IPS-20b (cell line): ENCODE data around the gene ZNF559.
"Not testable (repeated sequence)": the region's sequence is repeated elsewhere in the genome, so short reads cannot be mapped to it uniquely, and the experiment has no call there.

Experiments
- H3K27ac ChIP-seq: one replicate; pipeline ENCODE4 v1.5.1; 2013; ENCODE audit warnings: low read length
- H3K27me3 ChIP-seq: 2 replicates; pipeline ENCODE4 v1.6.1; 2013; ENCODE audit warnings: mild to moderate bottlenecking, low read length, inconsistent platforms; ENCODE audit not compliant: insufficient read depth
- H3K36me3 ChIP-seq: 2 replicates; pipeline ENCODE4 v1.6.1; 2013; ENCODE audit warnings: low read depth, mild to moderate bottlenecking, inconsistent platforms, low read length, moderate library complexity; ENCODE audit not compliant: insufficient read depth
- H3K4me1 ChIP-seq: 2 replicates; pipeline ENCODE4 v1.6.1; 2013; ENCODE audit warnings: mild to moderate bottlenecking, control low read depth, inconsistent platforms, low read length, moderate library complexity; ENCODE audit not compliant: insufficient read depth
- H3K4me3 ChIP-seq: 2 replicates; pipeline ENCODE4 v1.5.1; 2013; ENCODE audit warnings: mild to moderate bottlenecking, low read length, inconsistent platforms
- H3K9ac ChIP-seq: 2 replicates; pipeline ENCODE4 v1.6.1; 2013; ENCODE audit warnings: low read depth, mild to moderate bottlenecking, inconsistent platforms, low read length, moderate library complexity
- H3K9me3 ChIP-seq: 2 replicates; pipeline ENCODE4 v1.6.1; 2013; ENCODE audit warnings: mild to moderate bottlenecking, low read depth, low read length, inconsistent platforms; ENCODE audit not compliant: insufficient read depth

ZNF559 gene

DNA sequence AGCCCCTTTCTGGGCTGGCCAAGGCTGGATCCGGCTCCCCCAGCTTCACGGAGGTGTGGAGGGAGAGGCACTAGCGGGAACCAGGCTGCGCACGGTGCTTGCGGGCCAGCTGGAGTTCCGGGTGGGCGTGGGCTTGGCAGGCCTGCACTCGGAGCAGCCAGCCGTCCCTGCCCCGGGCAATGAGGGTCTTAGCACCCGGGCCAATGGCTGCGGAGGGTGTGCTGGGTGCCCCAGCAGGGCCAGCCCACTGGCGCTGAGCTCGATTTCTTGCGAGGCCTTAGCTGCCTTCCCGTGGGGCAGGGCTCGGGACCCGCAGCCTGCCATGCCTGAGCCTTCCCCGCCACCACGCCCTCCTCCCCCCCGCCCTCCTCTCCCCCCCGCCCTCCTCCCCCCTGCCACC is 2.6 kb upstream of the ZNF559 start:
- peaks cover 45% of the 10 kb centered on the region; the same call in 1 of the 2 replicates for H3K9me3 ChIP-seq
- no peaks in the 10 kb centered on the region for H3K27me3 ChIP-seq
- no peaks in the 10 kb centered on the region for H3K4me1 ChIP-seq
- no peak overlapping the region for H3K9ac ChIP-seq
- no peak overlapping the region for H3K27ac ChIP-seq
- H3K4me3 ChIP-seq: no peak overlapping the region
- H3K36me3 ChIP-seq: peaks cover 5% of the 10 kb centered on the region; the same call in 1 of the 2 replicates

DNA sequence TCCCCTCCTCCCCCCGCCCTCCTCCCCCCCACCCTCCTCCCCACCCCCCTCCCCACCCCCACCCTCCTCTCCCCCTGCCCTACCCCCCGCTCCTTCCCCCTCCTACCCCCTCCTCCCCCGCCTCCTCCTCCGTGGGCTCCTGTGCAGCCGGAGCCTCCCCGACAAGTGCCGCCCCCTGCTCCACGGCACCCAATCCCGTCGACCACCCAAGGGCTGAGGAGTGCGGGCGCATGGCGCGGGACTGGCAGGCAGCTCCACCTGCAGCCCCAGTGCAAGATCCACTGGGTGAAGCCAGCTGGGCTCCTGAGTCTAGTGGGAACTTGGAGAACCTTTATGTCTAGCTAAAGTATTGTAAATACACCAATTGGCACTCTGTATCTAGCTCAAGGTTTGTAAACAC is 2.2 kb upstream of the ZNF559 start:
- not testable (repeated sequence) for H3K36me3 ChIP-seq, H3K27me3 ChIP-seq, H3K4me1 ChIP-seq, H3K4me3 ChIP-seq, H3K27ac ChIP-seq, H3K9ac ChIP-seq
- peaks cover 43% of the 10 kb centered on the region; the same call in 1 of the 2 replicates for H3K9me3 ChIP-seq

DNA sequence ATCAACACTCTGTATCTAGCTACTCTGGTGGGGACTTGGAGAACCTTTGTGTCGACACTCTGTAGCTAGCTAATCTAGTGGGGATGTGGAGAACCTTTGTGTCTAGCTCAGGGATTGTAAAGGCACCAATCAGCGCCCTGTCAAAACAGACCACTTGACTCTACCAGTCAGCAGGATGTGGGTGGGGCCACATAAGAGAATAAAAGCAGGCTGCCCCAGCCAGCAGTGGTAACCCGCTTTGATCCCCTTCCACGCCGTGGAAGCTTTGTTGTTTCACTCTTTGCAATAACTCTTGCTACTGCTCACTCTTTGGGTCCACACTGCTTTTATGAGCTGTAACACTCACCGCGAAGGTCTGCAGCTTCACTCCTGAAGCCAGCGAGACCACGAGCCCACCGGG is 1.8 kb upstream of the ZNF559 start:
- not testable (repeated sequence) for H3K4me1 ChIP-seq, H3K36me3 ChIP-seq, H3K27me3 ChIP-seq, H3K4me3 ChIP-seq, H3K9ac ChIP-seq, H3K27ac ChIP-seq
- peaks cover 43% of the 10 kb centered on the region; the same call in 1 of the 2 replicates for H3K9me3 ChIP-seq

DNA sequence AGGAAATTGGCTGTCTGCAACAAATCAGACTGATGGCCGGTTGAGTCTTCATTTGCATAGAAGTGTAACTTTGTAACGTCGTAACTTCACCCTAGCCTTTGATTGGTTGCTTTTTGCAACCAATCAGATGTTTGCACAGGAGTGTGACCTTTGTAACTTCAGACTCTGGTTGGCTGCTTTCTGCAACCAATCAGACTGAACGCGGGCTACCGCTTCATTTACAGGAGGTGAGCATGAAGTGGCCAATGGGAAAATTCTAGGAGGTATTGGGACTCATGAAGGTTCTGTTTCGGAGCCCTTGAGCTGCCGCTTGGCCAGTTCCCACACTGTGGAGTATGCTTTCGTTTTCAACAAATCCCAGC is 441 bp upstream of the ZNF559 start:
- peaks cover 19% of the 10 kb centered on the region; the same call in 1 of the 2 replicates for H3K36me3 ChIP-seq
- no peaks in the 10 kb centered on the region for H3K27me3 ChIP-seq
- peak overlapping the region; percentile 77; the same call in 1 of the 2 replicates for H3K9ac ChIP-seq
- H3K4me1 ChIP-seq: no peaks in the 10 kb centered on the region
- H3K9me3 ChIP-seq: peaks cover 46% of the 10 kb centered on the region
- no peak overlapping the region for H3K27ac ChIP-seq
- peak overlapping the region; percentile 88 for H3K4me3 ChIP-seq

DNA sequence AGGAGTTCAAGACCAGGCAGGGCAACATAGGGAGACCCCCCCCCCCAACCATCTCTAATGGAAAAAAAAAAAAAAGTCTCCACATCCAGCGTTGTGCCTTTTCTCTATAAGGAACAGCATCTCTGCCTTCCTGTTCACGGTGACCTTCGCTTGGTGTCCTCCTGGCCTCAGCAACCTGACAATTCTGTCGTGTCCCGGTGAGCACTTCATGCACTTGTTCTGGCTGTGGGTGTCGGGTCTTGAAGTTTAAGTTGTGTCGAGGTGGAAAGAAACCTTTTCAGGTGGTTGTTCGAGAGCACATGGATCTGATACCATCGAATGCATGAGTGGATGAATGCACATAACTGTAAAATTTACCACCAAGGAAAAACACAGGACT is 594 bp downstream of the ZNF559 start:
- Histone ChIP-seq H3K27me3 (no peaks in the 10 kb centered on the region), H3K4me1 (no peaks in the 10 kb centered on the region), H3K36me3 (peaks cover 22% of the 10 kb centered on the region; the same call in 1 of the 2 replicates), H3K9me3 (peaks cover 53% of the 10 kb centered on the region), H3K9ac (peak overlapping the region; percentile 77), H3K4me3 (peak overlapping the region; percentile 88), H3K27ac (no peak overlapping the region)

DNA sequence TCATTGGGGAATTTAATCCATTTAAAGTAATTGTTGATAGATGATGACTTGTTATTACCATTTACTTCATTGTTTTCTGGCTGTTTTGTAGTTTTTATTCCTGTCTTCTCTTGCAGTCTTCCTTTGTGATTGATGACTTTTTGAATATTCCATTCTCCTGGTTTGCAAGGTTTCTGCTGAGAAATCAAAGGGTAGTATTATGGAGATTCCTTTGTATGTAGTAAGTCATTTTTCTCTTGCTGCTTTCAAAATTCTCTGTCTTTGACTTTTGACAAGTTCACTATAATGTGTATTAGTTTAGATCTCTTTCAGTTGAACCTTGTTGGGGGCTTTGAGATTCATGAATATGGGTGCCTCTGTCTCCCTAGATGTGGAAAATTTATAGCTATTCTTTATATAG is 6.0 kb downstream of the ZNF559 start:
- H3K36me3 ChIP-seq: peaks cover 63% of the 10 kb centered on the region
- H3K27me3 ChIP-seq: no peaks in the 10 kb centered on the region
- no peak overlapping the region for H3K9ac ChIP-seq
- H3K27ac ChIP-seq: no peak overlapping the region
- no peaks in the 10 kb centered on the region for H3K4me1 ChIP-seq
- H3K4me3 ChIP-seq: no peak overlapping the region
- H3K9me3 ChIP-seq: peaks cover 89% of the 10 kb centered on the region

DNA sequence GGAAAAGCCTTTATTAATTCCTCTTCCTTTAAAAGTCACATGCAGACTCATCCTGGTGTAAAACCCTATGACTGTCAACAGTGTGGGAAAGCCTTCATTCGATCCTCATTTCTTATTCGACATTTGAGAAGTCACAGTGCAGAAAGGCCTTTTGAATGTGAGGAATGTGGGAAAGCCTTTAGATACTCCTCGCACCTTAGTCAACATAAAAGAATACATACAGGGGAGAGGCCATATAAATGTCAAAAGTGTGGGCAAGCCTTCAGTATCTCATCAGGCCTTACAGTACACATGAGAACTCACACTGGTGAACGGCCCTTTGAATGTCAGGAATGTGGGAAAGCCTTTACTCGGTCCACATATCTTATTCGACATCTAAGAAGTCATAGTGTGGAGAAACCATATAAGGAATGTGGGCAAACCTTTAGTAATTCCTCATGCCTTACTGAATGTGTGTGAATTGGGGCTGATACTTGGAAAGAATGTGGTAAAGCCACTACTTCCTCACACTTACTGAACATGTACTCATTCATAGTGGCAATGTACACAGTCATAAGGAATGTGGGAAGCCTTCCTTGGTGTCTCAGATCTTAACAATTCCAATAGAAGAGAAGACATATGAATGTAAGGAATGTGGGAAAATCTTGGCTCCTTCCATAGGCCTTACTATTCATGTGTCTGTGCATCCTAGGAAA is 18.8 kb downstream of the ZNF559 start:
- Histone ChIP-seq H3K9me3 (peaks cover 93% of the 10 kb centered on the region), H3K4me3 (peak overlapping the region; percentile 4; the same call in 1 of the 2 replicates), H3K36me3 (peaks cover 68% of the 10 kb centered on the region), H3K27ac (no peak overlapping the region), H3K27me3 (no peaks in the 10 kb centered on the region), H3K9ac (no peak overlapping the region), H3K4me1 (no peaks in the 10 kb centered on the region)

DNA sequence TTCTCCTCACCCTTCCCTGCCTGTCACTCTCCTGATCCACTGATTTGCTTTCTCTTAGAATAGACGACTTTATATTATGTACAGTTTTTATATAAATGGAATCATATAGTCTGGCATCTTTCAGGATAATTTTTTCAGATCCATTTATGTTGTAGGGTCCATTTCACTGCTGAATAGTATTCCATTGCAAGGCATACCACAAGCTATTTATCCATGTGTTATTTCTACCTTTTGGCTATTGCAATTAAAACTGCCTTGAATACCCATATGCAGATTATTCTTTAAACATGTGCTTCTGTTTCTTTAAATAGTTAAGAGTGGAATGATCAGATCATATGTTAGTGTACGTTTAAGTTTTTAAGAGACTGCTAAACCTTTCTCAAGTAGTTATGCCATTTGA is 21.0 kb downstream of the ZNF559 start:
- H3K9me3 ChIP-seq: peaks cover 96% of the 10 kb centered on the region
- H3K9ac ChIP-seq: no peak overlapping the region

DNA sequence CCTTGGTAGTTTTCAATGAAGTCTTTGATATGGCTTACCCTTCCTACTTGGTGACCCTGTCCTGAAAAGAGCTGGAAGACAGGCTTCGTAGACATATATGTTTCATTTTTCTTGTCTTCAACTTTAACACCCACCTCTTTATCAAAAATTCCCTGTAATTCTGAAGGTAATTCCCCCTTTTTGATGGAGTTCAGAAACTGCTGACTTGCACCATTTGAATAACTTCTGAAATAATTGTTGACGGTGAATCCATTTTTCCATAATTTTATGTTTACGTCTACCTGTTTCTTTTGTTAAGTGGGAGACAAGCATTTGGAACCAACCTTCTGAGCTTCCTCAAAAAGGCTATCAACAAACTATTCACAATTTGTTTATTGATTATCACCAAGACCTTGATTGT is 24.3 kb downstream of the ZNF559 start:
- H3K9ac ChIP-seq: no peak overlapping the region
- H3K36me3 ChIP-seq: peaks cover 24% of the 10 kb centered on the region
- H3K9me3 ChIP-seq: peaks cover 90% of the 10 kb centered on the region
- H3K4me1 ChIP-seq: no peaks in the 10 kb centered on the region
- H3K4me3 ChIP-seq: no peak overlapping the region
- no peak overlapping the region for H3K27ac ChIP-seq
- no peaks in the 10 kb centered on the region for H3K27me3 ChIP-seq

More for the DNA sequence above, 21.0 kb downstream of the ZNF559 start:
- Histone ChIP-seq H3K27me3 (no peaks in the 10 kb centered on the region), H3K36me3 (peaks cover 54% of the 10 kb centered on the region), H3K4me3 (0 out of 2 replicates have a peak overlapping the region, but pooled peaks have one; percentile 11), H3K4me1 (no peaks in the 10 kb centered on the region), H3K27ac (no peak overlapping the region)

DNA sequence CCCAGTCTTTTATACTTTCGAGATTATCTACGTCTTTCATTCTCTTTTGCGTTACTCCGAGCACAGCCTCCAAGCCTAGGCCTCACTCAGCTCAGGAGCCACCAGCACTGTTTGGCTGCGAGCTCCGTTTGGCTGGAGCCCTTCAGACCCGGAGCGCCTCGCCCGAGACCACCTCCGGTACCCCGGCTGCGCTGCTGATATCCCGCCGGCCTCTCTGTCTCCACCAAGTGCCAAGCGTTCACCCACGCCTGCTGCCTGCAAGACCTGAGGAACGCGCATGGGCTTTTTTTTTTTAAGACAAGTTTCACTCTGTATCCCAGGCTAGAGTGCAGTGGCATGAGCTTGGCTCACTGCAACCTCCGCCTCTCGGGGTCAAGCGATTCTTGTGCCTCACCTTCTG is 24.7 kb downstream of the ZNF559 start:
- Histone ChIP-seq H3K9ac (no peak overlapping the region), H3K4me1 (no peaks in the 10 kb centered on the region), H3K9me3 (peaks cover 89% of the 10 kb centered on the region), H3K27me3 (no peaks in the 10 kb centered on the region), H3K27ac (no peak overlapping the region), H3K36me3 (peaks cover 20% of the 10 kb centered on the region), H3K4me3 (no peak overlapping the region)

DNA sequence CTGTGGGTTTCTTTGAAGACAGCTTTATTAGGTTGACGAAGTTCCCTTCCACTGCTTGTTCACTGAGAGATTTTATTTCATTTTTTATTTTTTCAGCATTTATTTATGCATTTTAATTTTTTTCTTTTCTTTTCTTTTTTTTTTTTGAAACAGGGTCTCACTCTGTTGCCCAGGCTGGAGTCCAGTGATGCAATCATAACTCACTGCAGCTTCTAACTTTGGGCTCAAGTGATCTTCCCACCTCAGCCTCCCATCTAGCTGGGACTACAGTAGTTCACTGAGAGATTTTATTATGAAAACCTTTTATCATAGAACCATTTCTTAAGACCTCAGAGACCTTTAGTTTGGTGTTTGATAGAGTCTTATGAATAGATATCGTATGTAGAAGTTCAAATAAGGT is 28.5 kb downstream of the ZNF559 start:
- Histone ChIP-seq H3K9me3 (peaks cover 84% of the 10 kb centered on the region), H3K27ac (no peak overlapping the region)

DNA sequence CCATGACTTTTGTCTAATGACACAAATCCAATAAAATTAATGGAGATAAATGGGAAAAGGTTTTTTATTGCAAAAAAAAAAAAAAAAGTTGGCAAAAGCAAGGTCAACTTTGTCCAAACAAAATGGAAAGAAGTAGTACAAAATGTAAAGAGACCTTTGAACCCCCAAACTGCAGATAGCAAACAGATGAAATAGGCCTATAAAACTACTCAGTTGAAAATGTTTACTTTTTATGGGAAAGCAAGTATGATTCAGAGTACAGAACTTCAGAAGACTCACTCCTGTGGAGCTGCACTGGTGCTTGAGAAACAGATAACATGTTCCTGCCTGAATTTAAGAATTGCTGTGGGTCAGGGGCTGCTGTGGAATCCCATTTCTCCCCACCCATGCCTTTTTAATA is 29.0 kb downstream of the ZNF559 start:
- peaks cover 14% of the 10 kb centered on the region; the same call in 1 of the 2 replicates for H3K36me3 ChIP-seq
- no peaks in the 10 kb centered on the region for H3K4me1 ChIP-seq
- H3K9me3 ChIP-seq: peaks cover 85% of the 10 kb centered on the region
- H3K9ac ChIP-seq: no peak overlapping the region
- no peaks in the 10 kb centered on the region for H3K27me3 ChIP-seq
- no peak overlapping the region for H3K27ac ChIP-seq
- H3K4me3 ChIP-seq: no peak overlapping the region; the same call in 1 of the 2 replicates

More for the DNA sequence above, 28.5 kb downstream of the ZNF559 start:
- Histone ChIP-seq H3K4me1 (no peaks in the 10 kb centered on the region), H3K36me3 (peaks cover 11% of the 10 kb centered on the region; the same call in 1 of the 2 replicates), H3K9ac (no peak overlapping the region), H3K27me3 (no peaks in the 10 kb centered on the region), H3K4me3 (no peak overlapping the region)
